Caco-2 (cell line): Measurements from ENCODE around the gene GSK3A. TPM values are rescaled to one million over a fixed set of nuclear protein-coding genes. Genes with fewer than 3 reads are reported as not detected.

Experiments used
- BruUV-seq: library from RNA; stranded (reverse); fragments of 400-500 nt; replicated peaks from 2 replicates; lab custom pipeline; 2021; lab: Mats Ljungman, UMichigan
- CTCF ChIA-PET: fragments of 300-600 bp; sonication (Branson Sonifier 250); formaldehyde crosslinking; loops from one replicate; lab custom pipeline; 2022; ENCODE audit warnings: antibody characterized with exemption; lab: Charles Lee
- POLR2A ChIA-PET: fragments of 300-600 bp; sonication (Branson Sonifier 250); formaldehyde crosslinking; loops from one replicate; lab custom pipeline; 2022; ENCODE audit warnings: antibody characterized with exemption; lab: Charles Lee
- DNase-seq, 2 experiments: peaks; one replicate each; pipeline versions ENCODE4 v3.0.0 to v3.0.0-alpha.2; 2020 to 2022
- H3K27me3 ChIP-seq: replicated peaks from 2 replicates; pipeline ENCODE4 v1.6.0; 2011; ENCODE audit warnings: low read length; ENCODE audit not compliant: control insufficient read depth, insufficient read depth
- H3K36me3 ChIP-seq: 2 replicates; pipeline ENCODE4 v1.5.1; 2011; ENCODE audit warnings: low read length; ENCODE audit not compliant: control insufficient read depth, insufficient read depth
- H3K4me1 ChIP-seq: fragments of 250-450 bp; sonication (Bioruptor Pico); 2 replicates; pipeline ENCODE4 v1.5.1; 2020; ENCODE audit warnings: mild to moderate bottlenecking
- H3K4me3 ChIP-seq: 2 replicates; pipeline ENCODE4 v1.5.1; 2011; ENCODE audit warnings: low read depth, mild to moderate bottlenecking, control low read depth, low read length
- H3K9me3 ChIP-seq: fragments of 250-450 bp; sonication (Bioruptor Pico); 2 replicates; pipeline ENCODE4 v1.5.1; 2020; ENCODE audit warnings: mild to moderate bottlenecking, moderate library complexity
- H3K27ac Mint-ChIP-seq: one replicate; pipeline ENCODE4 v1.8.0; 2022; ENCODE audit warnings: mixed read lengths; ENCODE audit not compliant: unreplicated experiment
- H3K27me3 Mint-ChIP-seq: one replicate; pipeline ENCODE4 v1.8.0; 2022; ENCODE audit warnings: mixed read lengths; ENCODE audit not compliant: insufficient read depth, unreplicated experiment
- H3K36me3 Mint-ChIP-seq: one replicate; pipeline ENCODE4 v1.8.0; 2022; ENCODE audit warnings: mild to moderate bottlenecking, mixed read lengths; ENCODE audit not compliant: insufficient read depth, unreplicated experiment
- H3K4me1 Mint-ChIP-seq: one replicate; pipeline ENCODE4 v1.8.0; 2022; ENCODE audit warnings: low read depth, mixed read lengths; ENCODE audit not compliant: unreplicated experiment
- H3K4me3 Mint-ChIP-seq: one replicate; pipeline ENCODE4 v1.8.0; 2022; ENCODE audit warnings: mild to moderate bottlenecking, moderate library complexity, mixed read lengths; ENCODE audit not compliant: unreplicated experiment
- H3K9me3 Mint-ChIP-seq: one replicate; pipeline ENCODE4 v1.8.0; 2022; ENCODE audit warnings: mixed read lengths; ENCODE audit not compliant: unreplicated experiment
- intact Hi-C: fragments of 100-400 bp; cut with micrococcal nuclease; formaldehyde crosslinking; loops from one replicate; pipeline ENCODE4 v1.10.0; 2022; ENCODE audit not compliant: unreplicated experiment
- total RNA-seq: library from RNA; stranded (reverse); gene quantifications from 2 replicates; pipeline ENCODE4 v1.2.3, GENCODE V29; 2022
- TF ChIP-seq, protein P1 (sequence below), 2 experiments: fragments of 200-600 bp in 1 of 2; IDR thresholded peaks; 1 replicate in 1 of 2; 2 replicates in 1 of 2; pipeline versions ENCODE4 v1.5.1 to v1.8.0; 2011 to 2022; ENCODE audit warnings: antibody characterized with exemption in 1 of 2, control low read depth in 1 of 2, inconsistent platforms in 1 of 2, low read depth in 1 of 2, low read length in 1 of 2, mild to moderate bottlenecking in 1 of 2, moderate library complexity in 1 of 2; ENCODE audit not compliant: insufficient read depth in 1 of 2, severe bottlenecking in 1 of 2, unreplicated experiment in 1 of 2

GSK3A gene
- total RNA-seq, 1 experiment from 2014 or later = 59.6 TPM

DNA sequence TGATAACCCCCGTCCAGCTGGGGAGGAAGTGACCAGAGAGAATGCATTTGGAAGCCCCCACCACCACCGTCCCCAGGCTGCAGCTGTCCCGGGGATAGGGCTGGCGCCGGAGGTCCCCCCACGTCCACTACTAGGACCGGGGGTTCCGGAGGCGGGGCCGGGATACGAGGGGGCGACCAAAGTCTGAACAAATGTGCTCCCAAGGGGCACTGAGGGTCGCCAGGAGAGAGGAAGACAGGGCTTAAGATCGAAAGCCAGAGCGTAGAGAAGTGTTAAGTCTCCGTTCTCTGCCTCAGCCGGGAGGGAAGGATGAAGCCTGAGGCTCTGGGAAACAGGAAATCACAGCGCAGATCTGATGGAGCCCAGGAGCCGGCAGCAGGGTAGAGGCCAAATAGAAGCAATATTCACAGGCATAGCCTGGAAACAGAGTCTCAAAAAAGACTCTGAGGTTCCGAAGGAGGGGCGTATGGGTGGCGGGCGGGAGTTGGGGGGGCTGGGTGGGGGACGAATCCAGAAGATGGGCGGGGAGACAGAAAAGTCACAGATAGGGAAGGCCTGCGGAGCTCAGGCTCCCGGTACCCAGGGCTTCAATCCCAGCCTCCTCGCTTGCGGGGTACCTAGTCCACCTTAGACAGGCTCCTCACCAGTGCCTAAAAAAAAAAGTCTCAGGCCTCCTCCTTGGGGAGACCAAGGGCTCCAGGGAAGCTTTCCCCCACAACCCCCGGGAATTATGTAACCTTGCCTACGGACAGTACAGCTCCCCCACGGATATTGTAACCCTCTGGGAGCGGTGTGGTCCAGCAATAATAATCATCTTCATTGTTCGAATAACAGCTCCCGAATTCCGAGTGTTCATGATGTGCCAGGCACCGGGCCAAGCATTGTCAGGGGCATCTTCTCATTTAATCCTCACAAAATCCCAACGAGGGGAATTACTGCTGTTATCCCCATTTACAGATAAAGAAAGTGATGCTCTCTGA lies 13.7 kb upstream of the GSK3A start:
- DNase-seq = peak in 1 of 2 experiments; percentile 59
- intact Hi-C loops = loop anchor here (1.0 kb wide), 3 partner anchors 12 to 36 kb away; partner anchors contain the start of gene ZNF526

DNA sequence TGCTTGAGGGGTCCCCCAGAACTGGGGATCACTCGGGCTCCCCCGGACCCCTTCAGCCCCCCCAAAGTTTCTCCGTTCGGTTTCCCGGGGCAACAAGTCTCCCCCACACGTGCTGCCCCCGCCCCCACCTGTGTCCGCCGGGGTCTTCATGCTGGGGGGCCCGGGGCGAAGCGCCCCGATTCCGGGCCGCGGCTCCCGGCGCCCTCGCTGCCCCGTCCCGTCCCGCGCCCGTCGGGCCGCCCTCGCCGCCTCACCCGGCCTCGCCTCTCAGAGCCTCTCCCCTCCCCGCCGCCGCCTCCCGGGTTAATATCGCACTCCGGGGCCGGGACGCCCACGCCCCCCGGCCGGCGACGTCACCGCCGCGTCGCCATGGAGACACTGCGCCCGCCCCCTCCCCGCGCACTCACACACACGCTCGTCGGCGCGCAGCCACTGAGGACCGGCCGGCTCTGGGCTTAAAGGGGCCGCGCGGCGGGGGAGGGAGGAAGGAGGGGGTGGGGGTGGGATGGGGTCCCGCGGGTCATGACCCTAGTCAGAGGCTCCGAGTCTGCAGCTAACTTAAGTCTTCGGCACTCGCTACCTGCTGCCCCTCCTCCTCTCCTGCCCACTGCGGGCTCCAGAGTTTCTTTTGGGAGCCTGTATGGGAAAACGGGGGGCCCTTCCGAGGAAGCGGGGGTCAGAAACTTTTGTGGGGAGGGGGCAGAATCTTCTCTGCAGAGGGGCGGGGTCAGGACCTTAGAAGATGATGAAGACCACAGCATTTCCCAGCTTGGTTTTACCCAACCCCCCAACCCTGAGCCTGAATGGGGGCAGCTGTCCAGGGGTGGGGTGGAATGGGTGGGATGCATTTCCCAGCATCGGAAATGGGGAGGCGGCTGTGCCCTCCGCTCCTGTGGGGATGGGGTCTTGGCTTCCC lies 12.7 kb upstream of the GSK3A start, which contains the start of gene ERF:
TSS of gene ERF (minus strand) at position 279 of the 916 bp plus-strand sequence. CDS start at position 150, 129 bp downstream.
- intact Hi-C loops = loop anchor here (1.0 kb wide), 1 partner anchor 35 kb away; the partner anchor contains the start of gene ZNF526
- no peaks in the 10 kb centered on the region for H3K9me3 ChIP-seq
- H3K36me3 Mint-ChIP-seq = peaks cover 43% of the 10 kb centered on the region
- peak; percentile 93 to 97 for DNase-seq
- H3K27me3 Mint-ChIP-seq = no peaks in the 10 kb centered on the region
- peak within 1 kb of the TSS; percentile 74 for H3K4me3 ChIP-seq
- no peaks in the 10 kb centered on the region for H3K27me3 ChIP-seq
- no TSS peak for BruUV-seq
- H3K36me3 ChIP-seq = no peaks in the 10 kb centered on the region; the same call in none of the 2 replicates
- ChIA-PET POLR2A (interaction anchor here (0.7 to 1.8 kb wide), 3 partner anchors 12 to 25 kb away, joined by 4 to 8 read pairs (median 6); no protein-coding TSS in a partner anchor), CTCF (interaction anchor here (1.3 kb wide), 1 partner anchor 42 kb away, joined by 3 read pairs; no protein-coding TSS in a partner anchor)
- H3K4me1 ChIP-seq = peaks cover 22% of the 10 kb centered on the region
- H3K9me3 Mint-ChIP-seq = no peaks in the 10 kb centered on the region
- H3K27ac Mint-ChIP-seq = peak within 1 kb of the TSS; percentile 89
- peaks cover 21% of the 10 kb centered on the region for H3K4me1 Mint-ChIP-seq
- TF ChIP-seq, protein P1, sequence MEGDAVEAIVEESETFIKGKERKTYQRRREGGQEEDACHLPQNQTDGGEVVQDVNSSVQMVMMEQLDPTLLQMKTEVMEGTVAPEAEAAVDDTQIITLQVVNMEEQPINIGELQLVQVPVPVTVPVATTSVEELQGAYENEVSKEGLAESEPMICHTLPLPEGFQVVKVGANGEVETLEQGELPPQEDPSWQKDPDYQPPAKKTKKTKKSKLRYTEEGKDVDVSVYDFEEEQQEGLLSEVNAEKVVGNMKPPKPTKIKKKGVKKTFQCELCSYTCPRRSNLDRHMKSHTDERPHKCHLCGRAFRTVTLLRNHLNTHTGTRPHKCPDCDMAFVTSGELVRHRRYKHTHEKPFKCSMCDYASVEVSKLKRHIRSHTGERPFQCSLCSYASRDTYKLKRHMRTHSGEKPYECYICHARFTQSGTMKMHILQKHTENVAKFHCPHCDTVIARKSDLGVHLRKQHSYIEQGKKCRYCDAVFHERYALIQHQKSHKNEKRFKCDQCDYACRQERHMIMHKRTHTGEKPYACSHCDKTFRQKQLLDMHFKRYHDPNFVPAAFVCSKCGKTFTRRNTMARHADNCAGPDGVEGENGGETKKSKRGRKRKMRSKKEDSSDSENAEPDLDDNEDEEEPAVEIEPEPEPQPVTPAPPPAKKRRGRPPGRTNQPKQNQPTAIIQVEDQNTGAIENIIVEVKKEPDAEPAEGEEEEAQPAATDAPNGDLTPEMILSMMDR (IDR thresholded peaks at IDR 0.05; ENCODE audit: insufficient read depth in 1 of 2, low read depth in 1 of 2, low read length in 1 of 2, severe bottlenecking in 1 of 2, unreplicated experiment in 1 of 2) = no peak
- H3K4me3 Mint-ChIP-seq = peak within 1 kb of the TSS; percentile 87

More for the DNA sequence above, 13.7 kb upstream of the GSK3A start:
- Mint-ChIP-seq H3K4me1 (peaks cover 21% of the 10 kb centered on the region), H3K4me3 (peak overlapping the region; percentile 87), H3K27ac (peak overlapping the region; percentile 89), H3K27me3 (no peaks in the 10 kb centered on the region), H3K9me3 (no peaks in the 10 kb centered on the region), H3K36me3 (peaks cover 39% of the 10 kb centered on the region)
- Histone ChIP-seq H3K4me3 (peak overlapping the region; percentile 74), H3K36me3 (no peaks in the 10 kb centered on the region), H3K4me1 (peaks cover 17% of the 10 kb centered on the region), H3K27me3 (no peaks in the 10 kb centered on the region), H3K9me3 (no peaks in the 10 kb centered on the region)
- ChIA-PET CTCF (interaction anchor here (0.9 to 1.3 kb wide), 3 partner anchors 12 to 41 kb away, joined by 3 to 4 read pairs (median 3); no protein-coding TSS in a partner anchor), POLR2A (interaction anchor here (0.6 to 1.8 kb wide), 5 partner anchors 12 to 1565 kb away, joined by 3 to 8 read pairs (median 5); partner anchors contain the start of genes NUMBL and PAFAH1B3)
- TSS peak; percentile 62 for BruUV-seq
- TF ChIP-seq, protein P1 (IDR thresholded peaks at IDR 0.05; ENCODE audit: insufficient read depth in 1 of 2, low read depth in 1 of 2, low read length in 1 of 2, severe bottlenecking in 1 of 2, unreplicated experiment in 1 of 2) = no peak
